ENCODE measurements around the gene LGALS8.

DNA sequence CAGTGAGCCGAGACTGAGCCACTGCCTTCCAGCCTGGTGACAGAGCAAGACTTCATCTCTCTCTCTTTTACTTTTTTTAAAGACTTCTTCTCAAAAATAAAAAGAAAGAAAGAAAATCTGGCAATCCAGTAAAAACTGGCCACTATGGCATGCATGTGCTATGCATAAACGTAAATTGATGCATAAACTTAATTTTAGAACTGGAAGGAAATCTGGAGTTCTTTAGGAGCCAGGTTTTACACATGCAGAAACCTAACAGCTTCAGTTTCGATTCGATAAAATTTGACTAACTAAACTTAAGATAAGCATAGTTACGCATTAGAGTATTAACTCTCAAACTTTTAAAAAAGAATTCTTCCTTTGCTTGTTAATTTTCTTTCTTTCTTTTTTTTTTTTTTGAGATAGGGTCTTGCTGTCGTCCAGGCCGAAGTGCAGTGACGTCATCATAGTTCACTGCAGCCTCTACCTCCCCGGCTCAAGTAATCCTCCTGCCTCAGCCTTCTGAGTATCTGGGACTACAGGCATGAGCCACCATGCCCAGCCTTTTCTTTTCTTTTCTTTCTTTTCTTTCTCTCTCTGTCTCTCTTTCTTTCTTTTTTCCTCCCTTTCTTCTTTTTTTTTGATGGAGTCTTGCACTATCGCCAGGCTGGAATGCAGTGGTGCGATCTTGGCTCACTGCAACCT, 11.9 kb upstream of the LGALS8 start:
- TF ChIP-seq CTCF (IDR thresholded peaks at IDR 0.05) (no peak), POLR2AphosphoS5 (IDR thresholded peaks at IDR 0.05) (no peak)

All from esophagus muscularis mucosa (tissue), 3 donors.